Measurements from ENCODE around the gene SNX19.
"Not testable (repeated sequence)": the region's sequence is repeated elsewhere in the genome, so short reads cannot be mapped to it uniquely, and the experiment has no call there.

Gene SNX19

GRCh38 chr11:130866831-130867230 is 49.4 kb downstream of the SNX19 start:
- no peak for TF ChIP-seq CTCF (IDR thresholded peaks at IDR 0.05; ENCODE audit: low read depth, low read length)
- H3K4me3 ChIP-seq (ENCODE audit: low read depth, low read length): no peak overlapping the region

- no peak overlapping the region for H3K4me3 ChIP-seq (ENCODE audit: low read depth, low read length)
- TF ChIP-seq CTCF (IDR thresholded peaks at IDR 0.05; ENCODE audit: low read depth, low read length): no peak
These were observed 50.5 kb downstream of the SNX19 start for GRCh38 chr11:130865774-130866114.

- no peak overlapping the region for H3K4me3 ChIP-seq (ENCODE audit: low read depth, low read length)
- no peak for TF ChIP-seq CTCF (IDR thresholded peaks at IDR 0.05; ENCODE audit: low read depth, low read length)
These were observed 51.0 kb downstream of the SNX19 start for GRCh38 chr11:130865091-130865773.

- peak; percentile 98 for TF ChIP-seq CTCF (IDR thresholded peaks at IDR 0.05; ENCODE audit: low read depth, low read length)
- no peak overlapping the region for H3K4me3 ChIP-seq (ENCODE audit: low read depth, low read length)
These were observed 54.1 kb downstream of the SNX19 start for GRCh38 chr11:130861902-130862860.

- no peak for TF ChIP-seq CTCF (IDR thresholded peaks at IDR 0.05; ENCODE audit: low read depth, low read length)
- H3K4me3 ChIP-seq (ENCODE audit: low read depth, low read length): no peak overlapping the region
These were observed 55.0 kb downstream of the SNX19 start for GRCh38 chr11:130861283-130861682.

- H3K4me3 ChIP-seq (ENCODE audit: low read depth, low read length): no peak overlapping the region
- TF ChIP-seq CTCF (IDR thresholded peaks at IDR 0.05; ENCODE audit: low read depth, low read length): no peak
These were observed 56.4 kb downstream of the SNX19 start for GRCh38 chr11:130859886-130860285.

- no peak for TF ChIP-seq CTCF (IDR thresholded peaks at IDR 0.05; ENCODE audit: low read depth, low read length)
- no peak overlapping the region for H3K4me3 ChIP-seq (ENCODE audit: low read depth, low read length)
These were observed 58.1 kb downstream of the SNX19 start for GRCh38 chr11:130858215-130858614.

- H3K4me3 ChIP-seq (ENCODE audit: low read depth, low read length): not testable (repeated sequence)
These were observed 60.6 kb downstream of the SNX19 start for GRCh38 chr11:130855707-130856106.
